OCI-LY7 (cell line): ENCODE data around the gene KIR3DL3.

Experiments used
- CTCF ChIP-seq: fragments of 200-600 bp; sonication (generic); conservative IDR thresholded peaks from 2 replicates; pipeline ENCODE4 v1.5.1; 2014; ENCODE audit warnings: mild to moderate bottlenecking, antibody characterized with exemption, low read length, moderate library complexity, mixed read lengths
- EZH2phosphoT487 ChIP-seq: fragments of 200-600 bp; sonication (generic); IDR thresholded peaks from 2 replicates; pipeline ENCODE4 v1.6.1; 2018; ENCODE audit warnings: low read depth, borderline replicate concordance, mild to moderate bottlenecking, mixed run types, antibody characterized with exemption, low read length, moderate library complexity, mixed read lengths

GRCh38 chr19:54696766-54697165 is 27.5 kb upstream of the KIR3DL3 start:
- TF ChIP-seq CTCF (no peak), EZH2phosphoT487 (no peak)
